Activated CD8-positive, alpha-beta T cell treated with anti-CD3 and anti-CD28 coated beads for 36 hours (primary cell): ENCODE data around the gene PDPK1. TPM values are rescaled to one million over a fixed set of nuclear protein-coding genes. Genes with fewer than 3 reads are reported as not detected.
"Not testable (repeated sequence)": the region's sequence is repeated elsewhere in the genome, so short reads cannot be mapped to it uniquely, and the experiment has no call there.

Experiments
- ATAC-seq: fragments of 200-7000 bp; cut with Tn5 transposase; one replicate; pipeline ENCODE4 v1.10.0; 2021; ENCODE audit warnings: mild to moderate bottlenecking, moderate library complexity
- CTCF ChIA-PET: fragments of 350-600 bp; sonication (Branson Sonifier 250); formaldehyde crosslinking; loops from one replicate; lab custom pipeline; 2021; ENCODE audit warnings: antibody characterized with exemption; lab: Charles Lee
- POLR2A ChIA-PET: fragments of 350-600 bp; sonication (Branson Sonifier 250); formaldehyde crosslinking; loops from one replicate; lab custom pipeline; 2021; ENCODE audit warnings: antibody characterized with exemption; lab: Charles Lee
- DNase-seq: peaks from one replicate; pipeline ENCODE4 v3.0.0-alpha.2; 2020
- H3K27ac Mint-ChIP-seq: one replicate; pipeline ENCODE4 v1.8.0; 2021; ENCODE audit warnings: mild to moderate bottlenecking, mixed read lengths
- H3K27me3 Mint-ChIP-seq: one replicate; pipeline ENCODE4 v1.8.0; 2021; ENCODE audit warnings: mixed read lengths
- H3K36me3 Mint-ChIP-seq: one replicate; pipeline ENCODE4 v1.8.0; 2021; ENCODE audit warnings: low read depth, mixed read lengths
- H3K4me1 Mint-ChIP-seq: one replicate; pipeline ENCODE4 v1.8.0; 2021; ENCODE audit warnings: low read depth, mixed read lengths
- H3K4me3 Mint-ChIP-seq: one replicate; pipeline ENCODE4 v1.8.0; 2021; ENCODE audit warnings: mild to moderate bottlenecking, moderate library complexity, mixed read lengths
- H3K9me3 Mint-ChIP-seq: one replicate; pipeline ENCODE4 v1.8.0; 2021; ENCODE audit warnings: mixed read lengths
- CTCF ChIP-seq: fragments of 200-600 bp; IDR thresholded peaks from one replicate; pipeline ENCODE4 v1.8.0; 2022; ENCODE audit warnings: antibody characterized with exemption, mild to moderate bottlenecking
- intact Hi-C: fragments of 100-400 bp; cut with micrococcal nuclease; formaldehyde crosslinking; loops from one replicate; pipeline ENCODE4 v1.10.0; 2022
- total RNA-seq, 2 experiments: library from RNA; stranded (reverse); gene quantifications; one replicate each; pipeline ENCODE4 v1.2.3, GENCODE V29; 2021

PDPK1 gene
- total RNA-seq, 2 experiments from 2014 or later = 32.4 to 33.9 TPM

DNA sequence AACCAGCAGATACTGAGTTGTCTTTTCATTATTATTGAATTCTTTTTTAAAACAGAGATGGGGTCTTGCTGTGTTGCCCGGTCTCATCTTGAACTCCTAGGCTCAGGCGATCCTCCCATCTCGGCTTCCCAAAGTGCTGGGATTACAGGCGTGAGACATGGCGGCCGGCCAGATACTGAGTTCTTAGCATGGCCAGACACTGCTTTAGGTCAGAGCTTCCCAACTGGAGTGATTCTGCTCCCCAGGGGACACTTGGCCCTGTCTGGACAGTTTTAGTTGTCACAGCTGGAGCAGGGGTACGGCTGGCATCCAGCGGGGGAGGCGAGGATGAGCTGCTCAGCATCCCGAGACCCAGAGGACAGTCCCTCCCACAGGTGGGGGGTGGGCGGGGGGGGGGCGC, 41.1 kb downstream of the PDPK1 start:
- H3K4me3 Mint-ChIP-seq, H3K36me3 Mint-ChIP-seq, H3K27ac Mint-ChIP-seq, POLR2A ChIA-PET, H3K9me3 Mint-ChIP-seq, H3K27me3 Mint-ChIP-seq, ATAC-seq, DNase-seq, H3K4me1 Mint-ChIP-seq, CTCF ChIA-PET, intact Hi-C loops: not testable (repeated sequence)

GRCh38 chr16:2580143-2580542, 42.3 kb downstream of the PDPK1 start:
- H3K27ac Mint-ChIP-seq, POLR2A ChIA-PET, H3K4me1 Mint-ChIP-seq, H3K4me3 Mint-ChIP-seq, H3K27me3 Mint-ChIP-seq, CTCF ChIA-PET, H3K36me3 Mint-ChIP-seq, DNase-seq, H3K9me3 Mint-ChIP-seq: not testable (repeated sequence)
- ATAC-seq = peak; percentile 68
- intact Hi-C loops = loop anchor here (10.0 kb wide), 1 partner anchor 45 kb away; the partner anchor contains the start of genes CEMP1 and PDPK1

GRCh38 chr16:2580818-2581217, 43.0 kb downstream of the PDPK1 start:
- DNase-seq, H3K4me1 Mint-ChIP-seq, H3K27me3 Mint-ChIP-seq, POLR2A ChIA-PET, H3K4me3 Mint-ChIP-seq, CTCF ChIA-PET, ATAC-seq, H3K27ac Mint-ChIP-seq, H3K36me3 Mint-ChIP-seq, H3K9me3 Mint-ChIP-seq: not testable (repeated sequence)
- intact Hi-C loops = loop anchor here (10.0 kb wide), 1 partner anchor 46 kb away; the partner anchor contains the start of genes CEMP1 and PDPK1

DNA sequence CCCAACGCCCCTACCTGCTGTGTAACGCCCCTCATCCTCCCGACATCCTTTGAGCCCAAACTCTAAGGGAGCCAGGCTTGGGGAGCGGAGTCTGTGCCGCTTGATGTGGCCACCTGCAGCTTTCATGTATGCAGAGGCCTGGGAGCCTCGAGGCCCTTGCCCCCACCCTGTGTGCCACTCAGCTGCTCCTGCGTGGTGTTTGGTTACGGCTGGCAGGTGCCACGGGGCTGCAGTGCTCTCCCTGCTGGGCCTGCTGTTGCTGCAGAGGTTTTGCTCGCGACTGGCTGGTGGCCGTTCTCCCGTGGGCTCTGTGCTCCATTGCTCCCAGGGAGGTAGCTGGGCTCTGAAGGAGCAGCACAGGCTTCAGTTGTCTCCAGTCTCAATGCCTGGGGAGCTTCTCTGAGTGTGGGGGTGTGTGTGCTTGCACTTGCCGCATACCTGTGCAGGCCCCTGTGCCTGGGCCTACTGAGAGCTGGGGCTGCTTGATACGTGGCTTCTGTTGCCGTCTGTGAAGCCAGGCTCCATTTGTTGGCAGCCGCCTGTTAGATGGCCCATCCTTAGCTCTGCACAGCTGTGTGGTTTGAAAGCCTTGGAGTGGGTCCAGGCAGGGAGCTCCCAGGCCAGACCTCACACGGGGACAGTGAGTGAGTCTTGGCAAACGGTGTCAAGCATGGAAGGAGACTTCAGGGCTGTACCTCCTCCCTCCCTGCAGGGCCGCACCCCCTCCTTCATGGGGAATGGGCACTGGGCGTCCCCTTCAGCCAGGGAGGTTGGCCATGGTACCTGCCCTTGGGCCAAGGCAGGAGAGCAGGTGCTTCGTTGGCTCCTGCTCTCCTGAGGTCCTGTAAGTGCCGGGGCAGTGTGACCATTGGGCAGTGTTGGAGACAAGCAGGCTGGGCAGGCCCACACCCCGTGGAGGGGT, 47.2 kb downstream of the PDPK1 start:
- Mint-ChIP-seq H3K36me3 (peaks cover 13% of the 10 kb centered on the region), H3K27ac (no peak overlapping the region), H3K4me3 (no peak overlapping the region), H3K4me1 (peaks cover 1% of the 10 kb centered on the region), H3K9me3 (no peaks in the 10 kb centered on the region), H3K27me3 (no peaks in the 10 kb centered on the region)
- DNase-seq = no peak
- POLR2A ChIA-PET = no interaction called here
- intact Hi-C loops = loop anchor here (10.0 kb wide), 1 partner anchor 50 kb away; the partner anchor contains the start of genes CEMP1 and PDPK1
- CTCF ChIA-PET = no interaction called here
- ATAC-seq = no peak
- no peak for TF ChIP-seq CTCF

DNA sequence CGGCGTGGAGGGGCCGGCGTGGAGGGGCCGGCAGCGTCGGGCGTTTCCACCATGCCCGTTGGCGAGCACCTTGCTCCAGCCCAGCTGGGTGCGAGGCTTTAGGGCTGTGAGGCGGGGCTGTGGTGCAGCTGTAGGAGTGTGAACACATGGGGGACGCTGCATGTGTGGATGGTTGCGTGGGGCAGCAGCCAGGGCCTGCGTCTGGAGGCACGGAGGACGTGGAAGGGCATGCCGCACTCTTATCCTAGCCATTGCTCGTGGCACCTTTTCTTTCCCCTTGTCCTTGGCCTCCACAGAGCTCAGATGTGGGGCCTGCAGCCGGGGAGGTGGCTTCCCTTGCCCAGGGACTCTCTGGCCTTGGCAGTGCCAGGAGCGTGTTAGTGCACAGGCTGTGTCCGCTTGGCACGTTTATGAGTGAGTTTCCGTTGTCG, 47.8 kb downstream of the PDPK1 start:
- no peak for TF ChIP-seq CTCF
- Mint-ChIP-seq H3K4me3 (no peak overlapping the region), H3K27me3 (no peaks in the 10 kb centered on the region), H3K4me1 (peaks cover 7% of the 10 kb centered on the region), H3K9me3 (no peaks in the 10 kb centered on the region), H3K36me3 (peaks cover 15% of the 10 kb centered on the region), H3K27ac (no peak overlapping the region)
- ChIA-PET POLR2A (no interaction called here), CTCF (no interaction called here)
- no peak for ATAC-seq
- intact Hi-C loops = loop anchor here (10.0 kb wide), 1 partner anchor 51 kb away; the partner anchor contains the start of genes CEMP1 and PDPK1
- no peak for DNase-seq

- TF ChIP-seq CTCF = peak; percentile 47
- intact Hi-C loops = loop anchor here (10.0 kb wide), 1 partner anchor 51 kb away; the partner anchor contains the start of genes CEMP1 and PDPK1
- H3K36me3 Mint-ChIP-seq = peaks cover 15% of the 10 kb centered on the region
- no peak overlapping the region for H3K27ac Mint-ChIP-seq
- DNase-seq = peak; percentile 32
- H3K4me1 Mint-ChIP-seq = peaks cover 7% of the 10 kb centered on the region
- POLR2A ChIA-PET = no interaction called here
- no peak overlapping the region for H3K4me3 Mint-ChIP-seq
- no peaks in the 10 kb centered on the region for H3K27me3 Mint-ChIP-seq
- ATAC-seq = peak; percentile 34
- no peaks in the 10 kb centered on the region for H3K9me3 Mint-ChIP-seq
- CTCF ChIA-PET = no interaction called here
These were observed 48.4 kb downstream of the PDPK1 start for GRCh38 chr16:2586241-2586640.
